ENCODE measurements around the gene RFTN1. TPM values are rescaled to one million over a fixed set of nuclear protein-coding genes. Genes with fewer than 3 reads are reported as not detected.
"Not testable (repeated sequence)": the region's sequence is repeated elsewhere in the genome, so short reads cannot be mapped to it uniquely, and the experiment has no call there.

The RFTN1 gene
- polyA plus RNA-seq, 4 donors = 30.2 to 35.5 (median 32.5) TPM

DNA sequence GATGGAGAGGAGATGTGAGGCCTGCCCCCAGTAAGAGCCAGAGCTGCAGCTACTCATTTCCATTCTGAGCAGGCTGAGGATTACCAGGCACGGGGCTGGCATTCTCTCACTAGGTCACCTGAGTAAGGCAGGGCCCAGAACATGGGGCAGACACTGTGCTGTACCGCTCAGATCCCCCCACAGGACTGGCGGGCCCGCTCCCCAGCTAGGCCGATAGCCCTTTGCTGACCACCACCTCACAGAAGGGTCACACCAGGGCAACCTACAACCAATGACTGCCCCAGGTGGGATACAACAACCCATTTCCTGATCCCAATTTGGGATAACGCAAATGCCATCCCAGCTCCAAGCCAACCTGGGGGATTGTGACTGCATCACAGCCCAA is 195.9 kb downstream of the RFTN1 start:
- no peak for DNase-seq (ENCODE audit: low read depth in 4 of 4, low spot score in 2 of 4)

DNA sequence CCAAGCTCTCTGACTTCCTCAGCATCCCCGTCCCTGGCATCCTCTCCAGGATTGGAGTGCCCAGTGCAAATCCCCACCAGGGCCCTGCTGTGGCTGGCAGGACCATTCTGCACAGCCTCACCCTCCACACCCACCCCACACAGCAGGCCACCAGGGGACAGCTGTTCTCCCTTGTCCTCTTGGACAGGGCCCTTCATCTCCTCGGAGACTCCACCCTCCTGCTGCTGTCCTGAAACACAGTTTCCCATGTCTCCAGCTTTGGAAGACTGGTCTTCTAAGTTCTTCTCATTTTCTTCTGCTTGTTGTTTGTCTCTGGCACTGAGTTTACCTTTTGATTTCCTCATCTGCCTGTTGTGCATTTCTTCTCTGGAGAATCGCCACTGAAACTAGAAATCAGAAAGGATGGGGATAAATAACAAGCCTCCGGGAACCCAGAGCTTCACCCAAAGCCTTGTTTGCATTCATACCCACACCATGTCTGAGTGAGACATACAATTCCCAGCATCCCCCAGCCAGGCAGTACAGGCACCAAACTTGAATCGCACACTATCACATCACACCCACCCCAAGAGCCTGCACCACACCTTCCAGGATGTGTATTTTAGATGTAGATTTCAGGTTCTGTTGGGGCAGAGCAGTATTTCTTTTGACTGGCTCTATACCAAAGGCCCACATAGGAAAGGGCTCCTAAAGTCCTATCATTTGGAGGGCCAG is 196.5 kb downstream of the RFTN1 start:
- no peak for DNase-seq (ENCODE audit: low read depth in 4 of 4, low spot score in 2 of 4)

DNA sequence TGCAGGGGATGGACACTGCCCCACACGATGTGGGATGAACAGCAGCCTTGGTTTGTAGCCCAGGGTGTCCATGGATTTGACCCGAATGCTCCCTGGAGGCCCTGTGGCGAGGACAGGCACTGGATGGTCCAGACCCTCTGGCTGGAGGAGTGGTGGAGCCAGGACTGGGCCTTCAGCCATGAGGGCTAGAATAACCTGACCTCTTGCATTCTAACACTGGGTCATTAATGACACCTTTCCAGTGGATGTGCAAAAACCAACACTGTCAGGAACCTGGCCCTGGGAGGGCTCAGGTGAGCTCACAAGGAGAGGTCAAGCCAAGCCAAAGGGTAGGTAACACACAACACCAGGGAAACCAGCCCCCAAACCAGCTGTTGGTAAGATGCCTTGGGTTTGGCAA is 197.1 kb downstream of the RFTN1 start:
- no peak for DNase-seq (ENCODE audit: low read depth in 4 of 4, low spot score in 2 of 4)

DNA sequence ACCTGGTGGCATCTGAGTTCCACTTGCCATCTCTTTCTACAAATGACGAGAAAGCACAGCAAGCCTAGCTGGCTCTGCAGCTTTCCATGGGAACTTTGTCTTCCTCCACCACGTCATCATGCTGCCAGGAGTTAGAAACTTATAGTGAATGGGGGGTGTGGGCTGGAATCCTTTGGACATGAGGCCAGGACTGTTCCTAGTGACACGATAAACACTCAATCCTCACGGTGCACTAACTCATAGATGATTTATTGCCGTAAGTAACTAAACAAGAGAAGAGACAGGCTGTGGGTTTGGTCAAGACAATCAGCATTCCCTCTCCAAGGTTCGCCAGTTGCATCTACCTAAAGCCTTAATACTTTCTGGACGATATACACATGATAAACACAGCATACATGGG is 197.9 kb downstream of the RFTN1 start:
- no peak for DNase-seq (ENCODE audit: low read depth in 4 of 4, low spot score in 2 of 4)

DNA sequence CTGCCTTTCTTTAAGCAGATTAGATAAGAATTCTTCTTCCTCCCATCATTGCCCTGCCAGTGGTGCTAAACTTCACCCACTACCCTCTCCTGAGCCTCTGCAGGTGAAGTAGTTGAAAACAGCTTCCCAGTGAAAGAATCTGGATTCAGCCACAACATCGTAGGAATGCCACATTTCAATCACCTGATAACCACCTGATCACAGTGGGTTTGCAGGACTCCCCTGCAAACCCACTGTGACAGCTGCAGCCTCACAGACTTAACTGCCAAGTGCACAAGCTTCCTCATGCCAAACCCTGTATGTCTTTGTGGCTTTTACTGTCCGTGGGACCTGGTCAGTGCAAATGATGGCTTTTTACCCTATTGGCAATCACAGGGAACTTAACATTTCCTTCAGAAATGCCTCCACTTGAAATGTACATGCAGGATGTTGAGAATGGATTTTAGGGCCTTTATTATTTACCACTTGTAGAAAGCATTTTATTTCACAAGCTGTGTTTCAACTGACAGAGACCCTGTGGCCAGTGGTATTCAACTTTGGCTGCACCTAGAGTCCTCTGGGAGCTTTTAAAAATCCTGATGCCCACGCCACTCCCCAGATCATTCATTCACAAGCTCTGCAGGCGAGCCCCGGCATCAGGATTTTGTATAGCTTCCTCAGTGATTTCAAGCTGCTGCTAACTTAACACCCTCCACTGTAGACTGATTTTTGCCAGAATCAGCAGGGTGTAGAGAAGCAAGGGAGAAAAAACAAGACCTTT is 199.4 kb downstream of the RFTN1 start:
- no peak for DNase-seq (ENCODE audit: low read depth in 4 of 4, low spot score in 2 of 4)

DNA sequence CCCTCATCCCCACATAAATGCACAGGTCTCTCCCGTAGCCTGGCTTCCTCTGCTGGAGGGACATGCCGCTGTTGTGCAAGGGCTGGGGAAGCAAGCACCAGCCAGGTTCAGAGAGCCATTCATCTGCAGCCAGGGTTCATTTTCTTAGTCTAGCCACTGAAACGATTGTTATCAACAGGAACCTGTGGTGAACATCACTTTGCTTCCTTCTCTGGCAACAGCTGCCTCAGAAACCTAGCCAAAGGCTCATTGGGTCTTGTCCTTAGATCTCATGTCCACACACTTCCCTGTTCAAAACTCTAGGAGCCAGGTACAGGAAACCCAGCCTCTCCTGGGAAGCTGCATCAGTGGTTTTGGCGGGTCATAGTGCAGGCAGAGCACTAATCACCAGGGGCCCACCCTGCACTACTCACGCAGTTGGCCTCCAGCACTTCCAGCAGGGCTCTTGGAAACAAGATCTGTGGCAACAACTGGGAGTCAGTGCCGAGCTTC is 201.5 kb downstream of the RFTN1 start:
- no peak for DNase-seq (ENCODE audit: low read depth in 4 of 4, low spot score in 2 of 4)

DNA sequence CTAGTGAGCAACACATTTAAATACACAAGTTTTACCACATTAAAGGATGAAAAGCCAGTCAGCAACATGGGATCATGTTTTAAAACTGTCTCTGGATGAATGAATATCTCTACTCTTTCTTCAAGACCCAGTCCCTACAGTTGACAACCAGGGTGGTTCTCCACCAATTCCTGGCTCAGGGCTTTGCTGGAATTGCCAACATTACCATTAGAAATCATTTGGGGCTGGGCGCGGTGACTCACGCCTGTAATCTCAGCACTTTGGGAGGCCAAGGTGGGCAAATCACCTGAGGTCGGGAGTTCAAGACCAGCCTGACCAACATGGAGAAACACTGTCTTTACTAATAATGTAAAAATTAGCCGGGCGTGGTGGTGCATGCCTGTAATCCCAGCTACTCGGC is 203.0 kb downstream of the RFTN1 start:
- not testable (repeated sequence) for DNase-seq (ENCODE audit: low read depth in 4 of 4, low spot score in 2 of 4)

DNA sequence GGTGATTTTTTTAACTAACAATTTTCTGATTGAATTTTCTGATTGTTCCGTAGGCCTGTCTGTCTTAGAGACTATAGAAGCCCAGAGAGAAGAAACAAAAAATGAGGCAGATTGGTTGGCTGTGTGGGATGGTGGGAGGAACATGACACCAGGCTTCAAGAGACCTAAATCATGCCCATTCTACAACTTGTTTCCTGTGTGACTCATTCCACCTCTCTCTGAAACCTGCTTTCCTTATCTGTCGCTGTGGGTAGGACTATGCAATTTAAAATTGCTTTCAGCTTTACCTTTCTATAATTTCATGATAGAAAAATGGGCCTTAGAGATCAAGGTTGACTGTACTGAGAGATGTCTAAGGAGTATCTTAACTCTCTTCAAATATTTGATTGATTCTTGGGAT is 203.9 kb downstream of the RFTN1 start:
- DNase-seq (ENCODE audit: low read depth in 4 of 4, low spot score in 2 of 4) = no peak

DNA sequence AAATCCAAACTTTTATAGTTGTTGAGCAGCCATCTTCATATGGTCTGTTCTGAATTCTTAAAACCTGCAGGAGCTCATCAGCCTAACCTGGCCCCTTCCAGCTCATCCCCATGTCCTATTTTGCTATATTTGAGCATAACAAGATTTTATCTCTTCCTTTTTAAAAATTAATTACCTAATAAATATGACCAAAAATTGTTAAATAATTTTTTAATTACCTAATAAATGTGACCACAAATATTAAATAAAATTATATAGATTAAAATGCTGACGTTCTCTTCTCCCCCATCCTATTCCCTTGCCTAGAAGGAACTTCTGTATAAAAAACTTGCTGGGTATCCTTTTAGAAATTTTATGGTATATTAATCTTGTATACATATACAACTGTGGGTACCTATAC is 204.8 kb downstream of the RFTN1 start:
- DNase-seq (ENCODE audit: low read depth in 4 of 4, low spot score in 2 of 4) = no peak

DNA sequence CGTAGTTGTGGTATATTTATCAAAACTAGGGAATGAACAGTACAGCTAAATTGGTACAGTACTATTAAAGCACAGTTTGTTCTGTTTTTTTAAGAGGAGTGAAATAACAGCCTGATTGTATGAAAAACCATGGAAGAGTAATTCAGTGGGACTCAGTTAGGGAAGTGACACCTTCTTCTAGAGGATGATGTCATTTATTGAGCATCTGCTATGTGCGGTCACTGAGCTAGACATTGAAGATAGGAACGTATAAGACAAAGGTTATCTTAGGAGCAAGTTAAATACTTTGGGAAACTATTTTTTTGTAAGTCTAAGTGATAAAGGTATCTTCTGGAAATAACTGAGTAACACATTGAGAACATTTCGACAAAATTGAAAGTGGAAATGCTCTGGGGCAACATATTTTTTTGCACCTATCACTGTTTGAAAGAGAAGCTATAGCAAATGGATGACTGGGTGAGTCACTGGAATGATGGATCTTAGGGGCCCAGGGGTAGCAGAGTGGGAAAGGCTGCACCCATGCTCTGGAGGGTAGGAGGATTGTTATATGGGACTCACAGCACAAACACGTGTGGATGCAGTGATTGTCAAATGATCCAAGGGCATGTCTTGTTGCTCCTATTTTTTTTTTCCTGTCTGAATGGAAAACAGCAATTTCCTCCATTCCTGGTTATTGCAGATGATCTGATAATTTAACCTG is 205.5 kb downstream of the RFTN1 start:
- no peak for DNase-seq (ENCODE audit: low read depth in 4 of 4, low spot score in 2 of 4)

DNA sequence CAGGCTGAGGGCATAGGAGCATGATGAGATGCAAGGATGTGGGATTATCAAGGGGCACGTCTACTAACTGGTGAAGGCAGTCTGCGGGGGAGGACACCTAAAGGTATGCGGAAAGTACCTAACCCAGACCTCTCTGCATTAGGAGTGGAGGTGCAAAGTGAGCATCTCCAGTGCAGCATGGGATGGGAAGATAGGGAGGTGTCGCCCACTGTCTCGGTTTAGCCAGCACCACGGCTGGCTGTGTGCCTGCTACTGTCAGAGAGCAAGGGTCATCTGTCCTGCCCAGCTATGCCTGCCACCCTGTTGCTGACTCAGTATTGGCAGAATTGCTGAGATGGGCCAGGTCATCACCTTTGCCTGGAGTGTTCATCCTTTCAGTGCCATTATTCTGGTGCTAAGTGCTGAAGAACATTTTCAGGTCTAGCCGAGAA is 208.4 kb downstream of the RFTN1 start:
- no peak for DNase-seq (ENCODE audit: low read depth in 4 of 4, low spot score in 2 of 4)

DNA sequence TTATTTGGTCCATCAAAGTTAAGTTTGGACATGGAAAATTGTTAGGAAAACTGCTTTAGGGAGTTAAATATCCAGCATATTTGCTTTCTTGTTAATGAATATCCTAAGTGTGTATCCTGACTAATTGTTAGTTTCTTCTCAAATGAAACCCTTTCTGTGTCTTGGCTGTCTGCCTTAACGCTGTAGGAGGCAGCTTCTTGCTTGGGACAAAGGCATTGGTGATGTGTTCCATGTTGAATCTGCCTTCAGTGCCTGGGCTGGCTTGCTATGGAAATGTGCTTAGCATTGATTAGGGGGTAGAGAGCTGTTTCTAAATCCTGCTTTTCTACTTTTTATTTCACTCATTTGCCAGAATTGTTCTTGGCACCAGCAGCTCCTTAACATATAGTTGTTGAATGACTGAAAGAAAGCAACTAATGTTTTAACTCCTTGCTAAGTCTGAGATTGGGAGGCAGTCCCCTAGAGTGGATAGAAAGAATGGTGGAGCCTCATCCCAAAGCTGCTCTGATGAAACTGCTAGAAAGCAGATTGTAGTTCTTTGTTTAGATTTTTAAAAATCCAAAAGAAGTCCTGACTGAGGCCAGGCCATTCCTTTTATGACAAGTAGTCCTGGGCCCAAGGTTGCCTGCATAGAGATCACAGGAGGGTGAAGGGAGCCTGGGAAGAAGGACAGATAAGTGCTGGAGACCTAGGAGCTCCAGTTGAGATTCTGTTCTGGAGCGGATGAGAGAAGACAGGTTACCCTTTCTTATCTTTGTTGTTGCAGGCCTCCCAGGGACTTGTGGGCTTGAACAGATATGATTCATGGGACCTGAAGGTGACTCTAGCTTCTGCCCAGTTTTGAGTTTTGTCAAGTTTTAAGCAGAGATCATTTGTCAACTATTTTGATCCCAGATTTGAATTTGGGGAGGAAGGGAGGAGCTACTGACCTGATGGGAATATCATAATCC is 209.2 kb downstream of the RFTN1 start:
- DNase-seq (ENCODE audit: low read depth in 4 of 4, low spot score in 2 of 4) = no peak

DNA sequence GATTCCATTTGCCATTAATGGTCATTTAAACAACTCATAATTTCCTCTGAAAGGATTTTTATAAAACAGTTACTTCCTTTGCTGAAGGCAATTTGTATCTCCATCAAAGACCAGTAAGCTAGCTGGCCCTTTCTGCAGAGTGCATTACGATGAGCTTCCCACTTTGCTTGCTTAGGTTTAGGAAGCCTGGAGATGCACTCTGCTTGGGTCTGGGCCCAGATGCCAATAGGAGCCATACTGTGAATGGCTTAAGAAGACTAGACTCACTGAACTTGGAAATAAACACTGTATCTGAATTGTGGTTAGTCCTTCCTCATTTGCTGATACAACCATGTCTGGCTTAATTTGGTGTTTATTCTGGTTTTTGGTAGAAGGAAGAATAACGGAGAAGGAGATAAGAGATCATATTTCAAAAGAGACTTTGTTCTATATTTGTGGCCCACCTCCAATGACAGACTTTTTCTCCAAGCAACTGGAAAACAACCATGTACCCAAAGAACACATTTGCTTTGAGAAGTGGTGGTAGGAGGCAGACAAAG is 210.4 kb downstream of the RFTN1 start:
- no peak for DNase-seq (ENCODE audit: low read depth in 4 of 4, low spot score in 2 of 4)

DNA sequence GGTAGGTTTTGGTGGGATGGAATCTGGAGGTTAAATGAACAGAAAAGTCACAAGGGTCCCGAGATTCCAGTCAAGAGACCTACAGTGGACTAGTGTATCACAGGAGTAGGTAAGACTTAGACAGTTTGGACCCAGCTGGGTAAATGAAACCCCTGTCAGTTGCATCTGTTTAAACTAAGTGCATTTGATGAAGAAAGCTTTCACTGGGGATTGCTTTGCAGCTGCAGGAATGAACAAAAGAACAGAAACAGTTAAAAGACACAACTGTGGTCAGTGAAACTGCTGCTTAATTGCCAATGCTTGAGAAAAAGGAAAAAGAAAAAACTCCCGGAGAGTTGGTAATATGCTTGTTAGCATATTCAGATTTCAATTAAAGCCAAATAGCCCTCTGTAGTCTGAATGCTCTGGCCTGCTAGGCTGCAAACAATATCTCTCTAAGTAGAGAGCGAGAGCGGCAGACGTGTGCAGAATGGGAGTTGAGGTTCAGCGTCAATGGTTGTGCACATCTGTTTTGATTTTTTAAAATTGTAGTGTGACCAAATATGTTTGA is 211.3 kb downstream of the RFTN1 start:
- no peak for DNase-seq (ENCODE audit: low read depth in 4 of 4, low spot score in 2 of 4)

DNA sequence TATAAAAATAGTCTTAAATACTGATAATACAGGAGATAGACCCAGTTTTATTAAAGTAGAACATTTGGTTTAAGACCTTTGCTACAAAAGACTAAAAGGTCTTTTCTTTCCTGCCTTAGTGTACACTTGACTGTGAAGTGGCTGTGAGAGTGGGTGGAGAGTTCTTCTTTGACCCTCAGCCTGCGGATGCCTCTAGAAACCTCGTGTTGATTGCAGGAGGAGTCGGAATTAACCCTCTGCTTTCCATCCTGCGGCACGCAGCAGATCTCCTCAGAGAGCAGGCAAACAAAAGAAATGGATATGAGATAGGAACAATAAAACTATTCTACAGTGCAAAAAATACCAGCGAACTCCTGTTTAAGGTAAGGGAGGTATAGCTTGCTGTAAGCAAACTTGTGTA is 212.0 kb downstream of the RFTN1 start:
- no peak for DNase-seq (ENCODE audit: low read depth in 4 of 4, low spot score in 2 of 4)

DNA sequence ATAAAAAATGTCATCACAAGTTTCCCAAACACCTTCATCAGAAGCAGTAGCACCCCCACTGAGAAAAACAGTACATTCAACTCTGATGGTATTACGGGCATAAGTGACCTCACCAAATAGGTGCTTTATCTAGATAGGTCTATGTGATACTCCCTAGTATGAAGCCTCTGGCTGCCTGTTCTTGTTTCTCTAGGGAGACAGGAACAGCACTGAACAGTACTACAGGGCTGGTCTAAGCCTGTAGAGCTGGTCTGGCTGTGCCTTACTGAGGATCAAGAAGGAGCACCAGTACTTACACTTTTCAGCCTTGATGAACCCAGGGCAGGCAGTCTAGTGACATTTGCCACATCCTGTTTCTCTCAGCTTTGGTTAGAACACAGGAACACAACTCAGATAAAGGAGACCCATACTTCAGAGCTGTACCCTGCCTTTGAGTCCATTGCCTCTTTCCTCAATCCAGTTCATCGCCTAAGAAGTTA is 212.6 kb downstream of the RFTN1 start:
- DNase-seq (ENCODE audit: low read depth in 4 of 4, low spot score in 2 of 4) = no peak

DNA sequence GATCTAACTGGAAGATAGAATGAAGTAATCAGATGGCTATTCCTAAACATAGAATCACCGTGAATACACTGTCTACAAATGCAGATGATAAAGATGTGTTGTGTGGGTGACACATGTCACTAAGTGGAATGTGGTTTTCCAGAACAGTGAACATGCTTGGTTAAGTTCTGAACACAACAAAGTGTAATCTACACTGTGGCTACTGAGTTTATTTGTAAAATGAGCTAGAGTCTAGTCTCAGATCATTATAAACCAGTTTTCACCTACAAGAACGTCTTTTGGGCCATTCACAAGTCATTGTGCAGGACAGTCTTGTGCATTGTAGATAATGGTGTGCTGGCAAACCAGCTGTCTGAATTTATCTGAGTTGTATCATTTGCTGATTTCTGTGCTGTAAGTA is 213.2 kb downstream of the RFTN1 start:
- no peak for DNase-seq (ENCODE audit: low read depth in 4 of 4, low spot score in 2 of 4)

DNA sequence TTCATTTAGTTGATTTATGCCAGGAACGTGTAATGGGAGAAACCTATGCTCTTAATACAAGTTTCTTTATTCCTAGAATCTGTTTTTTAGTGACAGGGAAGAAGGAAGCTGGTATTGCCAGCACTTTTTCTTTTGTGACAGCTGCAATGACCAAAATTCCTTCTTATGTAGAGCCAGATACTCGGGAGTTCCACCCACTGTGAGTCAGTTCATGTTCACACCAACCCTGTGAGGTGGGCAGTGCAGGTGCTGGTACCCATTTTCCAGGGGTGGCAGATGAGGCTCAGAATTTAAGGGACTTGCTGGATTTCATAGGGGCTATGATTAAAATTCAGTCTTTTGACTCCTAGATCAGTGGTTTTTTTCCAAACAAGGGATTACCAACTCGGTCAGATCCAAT is 213.8 kb downstream of the RFTN1 start:
- DNase-seq (ENCODE audit: low read depth in 4 of 4, low spot score in 2 of 4) = no peak

DNA sequence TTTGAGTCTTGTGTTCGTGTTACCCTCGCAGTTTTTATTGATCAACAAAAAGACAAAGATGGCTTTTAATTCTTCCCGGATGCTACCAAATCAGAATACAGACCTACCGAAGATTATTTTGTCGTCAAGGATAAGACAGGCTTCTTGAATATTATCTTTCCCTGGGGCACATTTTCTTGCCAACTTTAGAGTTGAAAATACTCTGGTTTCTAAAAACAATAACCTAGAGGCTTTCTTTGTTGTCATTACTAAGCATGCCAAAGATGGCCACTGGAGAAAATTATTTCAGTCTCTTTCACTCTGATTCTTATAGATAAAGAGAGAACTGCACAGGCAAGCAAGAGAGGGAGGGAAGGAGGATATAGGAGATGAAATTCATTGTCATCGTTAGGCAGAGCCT is 214.6 kb downstream of the RFTN1 start:
- no peak for DNase-seq (ENCODE audit: low read depth in 4 of 4, low spot score in 2 of 4)
